Endodermal cell (in vitro differentiated cells): Measurements from ENCODE around the gene DNAJC3. TPM values are rescaled to one million over a fixed set of nuclear protein-coding genes. Genes with fewer than 3 reads are reported as not detected.

ENCODE experiments used
- DNase-seq: peaks from one replicate; pipeline ENCODE4 v3.0.0-alpha.2; 2017
- H3K27ac ChIP-seq: 2 replicates; pipeline ENCODE4 v1.5.1; 2013; ENCODE audit warnings: mild to moderate bottlenecking, low read depth, low read length, moderate library complexity
- H3K27me3 ChIP-seq: 2 replicates; pipeline ENCODE4 v1.6.1; 2013; ENCODE audit warnings: mild to moderate bottlenecking, low read length, moderate library complexity; ENCODE audit not compliant: insufficient read depth, control insufficient read depth, poor library complexity, severe bottlenecking
- H3K36me3 ChIP-seq: 2 replicates; pipeline ENCODE4 v1.7.0; 2013; ENCODE audit warnings: mild to moderate bottlenecking, low read length, moderate library complexity; ENCODE audit not compliant: control insufficient read depth, insufficient read depth
- H3K4me1 ChIP-seq: one replicate; pipeline ENCODE4 v1.7.0; 2013; ENCODE audit warnings: low read length; ENCODE audit not compliant: control insufficient read depth, insufficient read depth
- H3K4me3 ChIP-seq: 2 replicates; pipeline ENCODE4 v1.5.1; 2013; ENCODE audit warnings: mild to moderate bottlenecking, low read length, moderate library complexity
- H3K9ac ChIP-seq: 2 replicates; pipeline ENCODE4 v1.6.1; 2013; ENCODE audit warnings: mild to moderate bottlenecking, low read length, moderate library complexity; ENCODE audit not compliant: poor library complexity, severe bottlenecking; ENCODE audit errors: extremely low read depth
- H3K9me3 ChIP-seq: 2 replicates; pipeline ENCODE4 v1.6.1; 2013; ENCODE audit warnings: mild to moderate bottlenecking, low read length, moderate library complexity; ENCODE audit not compliant: control insufficient read depth
- H3K27ac Mint-ChIP-seq: 2 replicates; pipeline ENCODE4 v1.8.0; 2020; ENCODE audit warnings: mixed read lengths
- H3K27me3 Mint-ChIP-seq: 2 replicates; pipeline ENCODE4 v1.8.0; 2021; ENCODE audit warnings: mild to moderate bottlenecking, mixed read lengths; ENCODE audit not compliant: insufficient read depth
- H3K36me3 Mint-ChIP-seq: 2 replicates; pipeline ENCODE4 v1.8.0; 2020; ENCODE audit warnings: low read depth, mixed read lengths
- H3K4me1 Mint-ChIP-seq: 2 replicates; pipeline ENCODE4 v1.8.0; 2020; ENCODE audit warnings: mixed read lengths
- H3K4me3 Mint-ChIP-seq: 2 replicates; pipeline ENCODE4 v1.8.0; 2020; ENCODE audit warnings: mild to moderate bottlenecking, moderate library complexity, mixed read lengths
- H3K9me3 Mint-ChIP-seq: 2 replicates; pipeline ENCODE4 v1.8.0; 2020; ENCODE audit warnings: mild to moderate bottlenecking, mixed read lengths
- WGBS, 2 experiments: methylation state at CpG; one replicate each; pipeline versions ENCODE4 v1.1.5 to v1.1.7; 2013; ENCODE audit warnings: missing lambda C conversion rate in 2 of 2, mixed read lengths in 1 of 2; ENCODE audit not compliant: insufficient coverage in 1 of 2, insufficient read length in 1 of 2; 5-methylcytosine and 5-hydroxymethylcytosine counted together
- total RNA-seq, 2 donors: library from RNA; stranded (reverse); fragmentation: NEBNext Ultra II Directional in 1 of 2; extraction: Animal tissue kit (Norgen Biotek cat#: 25700) in 1 of 2; gene quantifications; 2 replicates in 1 of 2; 3 replicates in 1 of 2; pipeline ENCODE4 v1.2.1, GENCODE V29; 2021
- TF ChIP-seq, protein P1 (sequence below): fragments of 200-600 bp; sonication (generic); conservative IDR thresholded peaks from 2 replicates; pipeline ENCODE4 v1.5.0; 2021; ENCODE audit warnings: antibody characterized with exemption, mild to moderate bottlenecking

The DNAJC3 gene
- total RNA-seq, 2 donors from 2014 or later, result 20.6 to 31.5 TPM

DNA sequence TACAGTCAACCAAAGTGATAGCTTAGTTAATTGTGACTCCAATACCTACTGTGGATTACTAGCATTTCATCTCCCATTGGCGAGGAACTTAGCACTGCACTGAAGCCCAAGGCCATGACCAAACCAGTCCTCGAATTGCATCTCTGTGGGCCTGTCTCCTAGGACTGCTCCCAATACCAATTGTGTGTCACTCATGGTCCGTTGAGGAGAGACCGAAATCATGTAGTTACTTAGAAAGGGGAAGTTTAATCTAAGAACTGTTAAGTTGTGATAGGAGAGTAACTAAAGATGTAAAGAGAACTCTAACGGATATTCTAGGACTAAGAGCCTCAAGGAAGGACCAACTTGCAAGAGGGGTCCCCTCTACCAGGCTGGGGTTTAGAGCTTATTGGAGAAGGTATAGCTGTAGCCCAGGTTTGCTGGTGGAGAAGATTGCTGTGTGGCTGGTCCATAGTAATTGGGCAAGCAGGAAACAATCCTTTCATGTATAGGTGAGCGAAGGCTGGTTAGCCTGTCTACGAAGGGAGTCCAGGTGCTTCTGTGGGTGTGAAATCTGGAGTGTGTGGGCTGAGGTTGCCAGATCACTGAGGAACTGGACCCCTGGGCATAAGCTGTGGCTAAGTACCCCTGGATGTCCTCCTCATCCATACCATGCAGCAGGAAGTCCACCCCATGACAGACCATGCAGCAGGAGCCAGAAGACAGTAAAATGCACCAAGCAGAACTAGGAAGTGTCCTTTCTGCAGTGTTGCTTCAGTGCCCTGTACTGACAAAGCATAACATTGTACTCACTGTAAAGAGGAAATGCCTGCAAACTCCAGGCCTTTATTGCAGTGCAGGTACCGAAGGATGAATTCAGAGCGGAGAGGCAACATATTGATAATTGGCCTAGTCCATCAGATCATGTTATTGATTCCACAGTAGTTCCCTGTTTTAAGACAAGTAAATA, 30.8 kb downstream of the DNAJC3 start:
- Histone ChIP-seq H3K27ac (no peak overlapping the region), H3K4me3 (no peak overlapping the region), H3K4me1 (no peaks in the 10 kb centered on the region), H3K36me3 (peaks cover 30% of the 10 kb centered on the region), H3K9me3 (peaks cover 7% of the 10 kb centered on the region), H3K27me3 (no peaks in the 10 kb centered on the region), H3K9ac (no peak overlapping the region)
- TF ChIP-seq, protein P1, sequence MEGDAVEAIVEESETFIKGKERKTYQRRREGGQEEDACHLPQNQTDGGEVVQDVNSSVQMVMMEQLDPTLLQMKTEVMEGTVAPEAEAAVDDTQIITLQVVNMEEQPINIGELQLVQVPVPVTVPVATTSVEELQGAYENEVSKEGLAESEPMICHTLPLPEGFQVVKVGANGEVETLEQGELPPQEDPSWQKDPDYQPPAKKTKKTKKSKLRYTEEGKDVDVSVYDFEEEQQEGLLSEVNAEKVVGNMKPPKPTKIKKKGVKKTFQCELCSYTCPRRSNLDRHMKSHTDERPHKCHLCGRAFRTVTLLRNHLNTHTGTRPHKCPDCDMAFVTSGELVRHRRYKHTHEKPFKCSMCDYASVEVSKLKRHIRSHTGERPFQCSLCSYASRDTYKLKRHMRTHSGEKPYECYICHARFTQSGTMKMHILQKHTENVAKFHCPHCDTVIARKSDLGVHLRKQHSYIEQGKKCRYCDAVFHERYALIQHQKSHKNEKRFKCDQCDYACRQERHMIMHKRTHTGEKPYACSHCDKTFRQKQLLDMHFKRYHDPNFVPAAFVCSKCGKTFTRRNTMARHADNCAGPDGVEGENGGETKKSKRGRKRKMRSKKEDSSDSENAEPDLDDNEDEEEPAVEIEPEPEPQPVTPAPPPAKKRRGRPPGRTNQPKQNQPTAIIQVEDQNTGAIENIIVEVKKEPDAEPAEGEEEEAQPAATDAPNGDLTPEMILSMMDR, result no peak
- no peak for DNase-seq
- Mint-ChIP-seq H3K27ac (no peak overlapping the region), H3K36me3 (peaks cover 31% of the 10 kb centered on the region), H3K4me3 (no peak overlapping the region), H3K4me1 (no peaks in the 10 kb centered on the region), H3K27me3 (no peaks in the 10 kb centered on the region), H3K9me3 (peaks cover 2% of the 10 kb centered on the region)
- 91 to 97% methylated on average over 9 of the region's 9 CpGs for WGBS, 2 experiments

DNA sequence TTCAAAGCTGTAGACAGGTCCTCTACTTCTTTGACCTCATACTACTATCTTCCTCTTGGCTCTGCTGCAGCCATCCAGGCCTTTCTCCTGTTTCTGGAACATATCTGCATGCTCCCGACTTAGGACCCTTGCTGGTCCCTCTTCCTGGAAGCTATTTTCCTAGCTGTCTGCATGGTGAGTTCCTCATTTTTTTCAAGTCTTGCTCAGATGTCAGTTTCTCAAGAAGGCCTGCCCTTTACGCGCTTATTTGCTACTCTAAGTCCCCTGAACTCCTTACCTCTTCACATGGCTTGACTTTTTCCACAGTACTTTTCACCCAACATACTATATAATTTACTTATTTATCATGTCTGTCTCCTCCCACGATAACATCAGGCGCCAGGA, 31.4 kb downstream of the DNAJC3 start:
- H3K27me3 Mint-ChIP-seq, result no peaks in the 10 kb centered on the region
- peaks cover 2% of the 10 kb centered on the region for H3K9me3 Mint-ChIP-seq
- H3K27ac Mint-ChIP-seq, result no peak overlapping the region
- Histone ChIP-seq H3K9me3 (peaks cover 10% of the 10 kb centered on the region), H3K27ac (no peak overlapping the region), H3K4me3 (no peak overlapping the region), H3K27me3 (no peaks in the 10 kb centered on the region), H3K36me3 (peaks cover 36% of the 10 kb centered on the region), H3K4me1 (no peaks in the 10 kb centered on the region), H3K9ac (no peak overlapping the region)
- peaks cover 37% of the 10 kb centered on the region for H3K36me3 Mint-ChIP-seq
- WGBS, 2 experiments, result 86 to 98% methylated on average over 3 to 5 of the region's 5 CpGs
- TF ChIP-seq, protein P1, result no peak
- no peak for DNase-seq
- H3K4me1 Mint-ChIP-seq, result no peaks in the 10 kb centered on the region
- H3K4me3 Mint-ChIP-seq, result no peak overlapping the region

DNA sequence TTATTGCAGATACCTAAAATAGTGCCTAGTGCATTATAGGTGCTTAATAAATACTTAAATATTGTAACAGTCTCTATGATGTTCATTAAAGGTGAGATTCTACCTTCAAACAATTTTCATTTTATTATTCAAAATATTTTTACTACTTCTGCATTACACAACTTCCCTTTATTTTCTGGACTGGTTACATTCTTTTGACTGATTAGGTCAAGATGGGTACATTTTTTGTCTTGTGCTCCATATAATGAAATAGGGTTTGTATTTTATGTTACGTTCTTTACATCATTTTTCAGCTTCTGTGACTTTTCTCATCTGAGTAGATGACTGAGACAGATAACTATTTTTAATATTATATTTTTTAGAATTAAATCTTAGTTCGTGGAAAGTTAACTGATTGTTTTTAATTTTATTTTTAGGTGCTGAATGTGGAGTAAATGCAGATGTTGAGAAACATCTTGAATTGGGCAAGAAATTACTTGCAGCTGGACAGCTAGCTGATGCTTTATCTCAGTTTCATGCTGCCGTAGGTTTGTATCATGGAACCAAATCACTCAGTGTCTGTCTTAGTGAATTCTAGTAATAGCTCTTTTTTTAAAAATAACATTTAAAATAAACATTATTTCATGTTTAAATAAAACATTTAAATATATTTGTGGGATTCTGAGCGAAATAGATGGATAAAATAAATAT, 32.0 kb downstream of the DNAJC3 start:
- Mint-ChIP-seq H3K27me3 (no peaks in the 10 kb centered on the region), H3K36me3 (peaks cover 41% of the 10 kb centered on the region), H3K27ac (no peak overlapping the region), H3K4me3 (no peak overlapping the region), H3K9me3 (peaks cover 2% of the 10 kb centered on the region), H3K4me1 (no peaks in the 10 kb centered on the region)
- no peaks in the 10 kb centered on the region for H3K4me1 ChIP-seq
- H3K9me3 ChIP-seq, result peaks cover 10% of the 10 kb centered on the region
- TF ChIP-seq, protein P1, result no peak
- H3K27ac ChIP-seq, result no peak overlapping the region
- no peaks in the 10 kb centered on the region for H3K27me3 ChIP-seq
- H3K4me3 ChIP-seq, result no peak overlapping the region
- H3K36me3 ChIP-seq, result peaks cover 38% of the 10 kb centered on the region
- WGBS, 2 experiments, result 93 to 100% methylated on average over 1 to 3 of the region's 4 CpGs
- no peak overlapping the region for H3K9ac ChIP-seq
- DNase-seq, result no peak
